K562 (cell line): ENCODE data around the gene TIMM9. TPM values are rescaled to one million over a fixed set of nuclear protein-coding genes. Genes with fewer than 3 reads are reported as not detected.

Experiments
- BCL6 ChIP-seq: fragments of 250-450 bp; sonication (Bioruptor Pico); IDR thresholded peaks from 2 replicates; pipeline ENCODE4 v1.4.0; 2020
- BHLHE40 ChIP-seq: IDR thresholded peaks from 2 replicates; pipeline ENCODE4 v1.6.1; 2011; ENCODE audit warnings: low read length, improper control_type of control experiment
- ERF ChIP-seq: fragments of 450-650 bp; formaldehyde crosslinking; IDR thresholded peaks from 2 replicates; pipeline ENCODE4 v1.4.0; 2020; ENCODE audit warnings: mild to moderate bottlenecking, mixed read lengths
- FOXA1 ChIP-seq: fragments of 450-650 bp; IDR thresholded peaks from 2 replicates; pipeline ENCODE4 v1.6.1; 2016; ENCODE audit warnings: mild to moderate bottlenecking, borderline replicate concordance
- JUND ChIP-seq, 2 experiments: IDR thresholded peaks; 2 replicates in 1 of 2; 3 replicates in 1 of 2; pipeline ENCODE4 v1.6.1; 2011; ENCODE audit warnings: borderline replicate concordance in 2 of 2, low read depth in 2 of 2, low read length in 2 of 2, improper control_type of control experiment in 1 of 2, missing biosample characterization in 1 of 2, missing genetic modification characterization in 1 of 2, missing genetic modification reagents in 1 of 2
- MCM7 ChIP-seq, 2 experiments: fragments of 450-650 bp; IDR thresholded peaks; 2 replicates each; pipeline ENCODE4 v1.6.1; 2016 to 2018
- NFYB ChIP-seq: IDR thresholded peaks from 2 replicates; pipeline ENCODE4 v1.6.1; 2011; ENCODE audit warnings: mild to moderate bottlenecking, moderate library complexity; ENCODE audit not compliant: insufficient read length; ENCODE audit errors: extremely low read depth
- NR2F6 ChIP-seq: fragments of 450-650 bp; formaldehyde crosslinking; IDR thresholded peaks from 2 replicates; pipeline ENCODE4 v1.4.0; 2020; ENCODE audit warnings: mild to moderate bottlenecking
- RBFOX2 ChIP-seq: fragments of 200-400 bp; formaldehyde crosslinking; IDR thresholded peaks from 2 replicates; pipeline ENCODE4 v1.6.1; 2017; ENCODE audit warnings: low read depth, mild to moderate bottlenecking, low read length, moderate library complexity
- SUPT5H ChIP-seq: fragments of 450-650 bp; IDR thresholded peaks from 2 replicates; pipeline ENCODE4 v1.6.1; 2016
- ZFX ChIP-seq: sonication (generic); formaldehyde crosslinking; IDR thresholded peaks from 2 replicates; pipeline ENCODE4 v1.8.0; 2022; ENCODE audit warnings: mild to moderate bottlenecking, missing genetic modification reagents, moderate library complexity
- ZNF12 ChIP-seq: sonication (generic); formaldehyde crosslinking; IDR thresholded peaks from 2 replicates; pipeline ENCODE4 v1.4.0; 2020; ENCODE audit warnings: mild to moderate bottlenecking, missing genetic modification reagents
- ZNF165 ChIP-seq: fragments of 250-450 bp; sonication (Bioruptor Pico); IDR thresholded peaks from 2 replicates; pipeline ENCODE4 v1.4.0; 2020; ENCODE audit warnings: borderline replicate concordance
- polyA plus RNA-seq, 8 experiments: library from polyadenylated mRNA; depleted of rRNA in 4 of 8; stranded (reverse) in 5 of 8; unstranded in 3 of 8; fragments of >200 nt; fragmentation: Nextera tagmentation in 2 of 8; fragmentation: Illumina TruSeq in 1 of 8; extraction: Ambion mirVana in 2 of 8; extraction: Trizol in 1 of 8; gene quantifications; 2 replicates each; pipeline versions ENCODE4 v1.2.1 to v1.2.3, GENCODE V29; 2011 to 2014; ENCODE audit warnings: inconsistent platforms in 1 of 8, missing spikeins in 1 of 8
- total RNA-seq, 7 experiments: library from RNA; depleted of rRNA in 6 of 7; stranded (reverse); fragments of >200 nt in 6 of 7; fragmentation: Illumina TruSeq in 2 of 7; extraction: Trizol in 2 of 7; gene quantifications; 2 replicates each; pipeline versions ENCODE4 v1.2.1 to v1.2.3, GENCODE V29; 2011 to 2021; ENCODE audit warnings: low replicate concordance in 1 of 7
- TF ChIP-seq, protein P1 (sequence below), 2 experiments: fragments of 200-800 bp in 1 of 2; sonication (Bioruptor generic) in 1 of 2; sonication (generic) in 1 of 2; formaldehyde crosslinking in 1 of 2; IDR thresholded peaks in 1 of 2; conservative IDR thresholded peaks in 1 of 2; 2 replicates each; pipeline versions ENCODE4 v1.5.0 to v1.6.1; 2016 to 2020; ENCODE audit warnings: missing compliant biosample characterization in 1 of 2, missing genetic modification characterization in 1 of 2, missing genetic modification reagents in 1 of 2
- TF ChIP-seq, protein P2 (sequence below): sonication (generic); formaldehyde crosslinking; IDR thresholded peaks from 2 replicates; pipeline ENCODE4 v1.8.0; 2022; ENCODE audit warnings: mild to moderate bottlenecking, missing genetic modification reagents, borderline replicate concordance
- TF ChIP-seq, protein P3 (sequence below): sonication (generic); formaldehyde crosslinking; IDR thresholded peaks from 2 replicates; pipeline ENCODE4 v1.8.0; 2022; ENCODE audit warnings: mild to moderate bottlenecking, missing genetic modification reagents

TIMM9 gene
- total and polyA plus RNA-seq, 9 of the 15 experiments (the other 6 are each of a cell fraction or from before 2014, with no cell fraction given): 28.0 to 101 (median 54.3) TPM

GRCh38 chr14:58426670-58427280, 556 bp downstream of the TIMM9 start (continued):
- TF ChIP-seq NR2F6 (CRISPR knock-in tag) (no peak), ZNF12 (CRISPR knock-in tag) (0 out of 2 replicates have a peak, but pooled peaks have one; percentile 22), RBFOX2 (peak; percentile 84), BCL6 (CRISPR knock-in tag) (no peak), MCM7 (IDR thresholded peaks at IDR 0.05) (no peak), FOXA1 (no peak), BHLHE40 (no peak), ERF (0 out of 2 replicates have a peak, but pooled peaks have one; percentile 22), ZNF165 (CRISPR knock-in tag) (no peak), ZFX (CRISPR knock-in tag) (peak; percentile 50), JUND (IDR thresholded peaks at IDR 0.05; ENCODE audit: borderline replicate concordance, low read depth, low read length) (0 out of 2 replicates have a peak, but pooled peaks have one; percentile 2), JUND (tag; IDR thresholded peaks at IDR 0.05; ENCODE audit: borderline replicate concordance, low read depth, low read length) (no peak), NFYB (no peak), SUPT5H (no peak; the same call in 1 of the 2 replicates)
- TF ChIP-seq, protein P1, sequence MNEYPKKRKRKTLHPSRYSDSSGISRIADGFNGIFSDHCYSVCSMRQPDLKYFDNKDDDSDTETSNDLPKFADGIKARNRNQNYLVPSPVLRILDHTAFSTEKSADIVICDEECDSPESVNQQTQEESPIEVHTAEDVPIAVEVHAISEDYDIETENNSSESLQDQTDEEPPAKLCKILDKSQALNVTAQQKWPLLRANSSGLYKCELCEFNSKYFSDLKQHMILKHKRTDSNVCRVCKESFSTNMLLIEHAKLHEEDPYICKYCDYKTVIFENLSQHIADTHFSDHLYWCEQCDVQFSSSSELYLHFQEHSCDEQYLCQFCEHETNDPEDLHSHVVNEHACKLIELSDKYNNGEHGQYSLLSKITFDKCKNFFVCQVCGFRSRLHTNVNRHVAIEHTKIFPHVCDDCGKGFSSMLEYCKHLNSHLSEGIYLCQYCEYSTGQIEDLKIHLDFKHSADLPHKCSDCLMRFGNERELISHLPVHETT (CRISPR knock-in tag; conservative IDR thresholded peaks at IDR 0.05 in 1 of 2, IDR thresholded peaks at IDR 0.05 in 1 of 2): peak in 1 of 2 experiments; percentile 40; a peak in 1 of 4 replicates
- TF ChIP-seq, protein P2, sequence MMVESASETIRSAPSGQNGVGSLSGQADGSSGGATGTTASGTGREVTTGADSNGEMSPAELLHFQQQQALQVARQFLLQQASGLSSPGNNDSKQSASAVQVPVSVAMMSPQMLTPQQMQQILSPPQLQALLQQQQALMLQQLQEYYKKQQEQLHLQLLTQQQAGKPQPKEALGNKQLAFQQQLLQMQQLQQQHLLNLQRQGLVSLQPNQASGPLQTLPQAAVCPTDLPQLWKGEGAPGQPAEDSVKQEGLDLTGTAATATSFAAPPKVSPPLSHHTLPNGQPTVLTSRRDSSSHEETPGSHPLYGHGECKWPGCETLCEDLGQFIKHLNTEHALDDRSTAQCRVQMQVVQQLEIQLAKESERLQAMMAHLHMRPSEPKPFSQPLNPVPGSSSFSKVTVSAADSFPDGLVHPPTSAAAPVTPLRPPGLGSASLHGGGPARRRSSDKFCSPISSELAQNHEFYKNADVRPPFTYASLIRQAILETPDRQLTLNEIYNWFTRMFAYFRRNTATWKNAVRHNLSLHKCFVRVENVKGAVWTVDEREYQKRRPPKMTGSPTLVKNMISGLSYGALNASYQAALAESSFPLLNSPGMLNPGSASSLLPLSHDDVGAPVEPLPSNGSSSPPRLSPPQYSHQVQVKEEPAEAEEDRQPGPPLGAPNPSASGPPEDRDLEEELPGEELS (CRISPR knock-in tag): no peak
- TF ChIP-seq, protein P3, sequence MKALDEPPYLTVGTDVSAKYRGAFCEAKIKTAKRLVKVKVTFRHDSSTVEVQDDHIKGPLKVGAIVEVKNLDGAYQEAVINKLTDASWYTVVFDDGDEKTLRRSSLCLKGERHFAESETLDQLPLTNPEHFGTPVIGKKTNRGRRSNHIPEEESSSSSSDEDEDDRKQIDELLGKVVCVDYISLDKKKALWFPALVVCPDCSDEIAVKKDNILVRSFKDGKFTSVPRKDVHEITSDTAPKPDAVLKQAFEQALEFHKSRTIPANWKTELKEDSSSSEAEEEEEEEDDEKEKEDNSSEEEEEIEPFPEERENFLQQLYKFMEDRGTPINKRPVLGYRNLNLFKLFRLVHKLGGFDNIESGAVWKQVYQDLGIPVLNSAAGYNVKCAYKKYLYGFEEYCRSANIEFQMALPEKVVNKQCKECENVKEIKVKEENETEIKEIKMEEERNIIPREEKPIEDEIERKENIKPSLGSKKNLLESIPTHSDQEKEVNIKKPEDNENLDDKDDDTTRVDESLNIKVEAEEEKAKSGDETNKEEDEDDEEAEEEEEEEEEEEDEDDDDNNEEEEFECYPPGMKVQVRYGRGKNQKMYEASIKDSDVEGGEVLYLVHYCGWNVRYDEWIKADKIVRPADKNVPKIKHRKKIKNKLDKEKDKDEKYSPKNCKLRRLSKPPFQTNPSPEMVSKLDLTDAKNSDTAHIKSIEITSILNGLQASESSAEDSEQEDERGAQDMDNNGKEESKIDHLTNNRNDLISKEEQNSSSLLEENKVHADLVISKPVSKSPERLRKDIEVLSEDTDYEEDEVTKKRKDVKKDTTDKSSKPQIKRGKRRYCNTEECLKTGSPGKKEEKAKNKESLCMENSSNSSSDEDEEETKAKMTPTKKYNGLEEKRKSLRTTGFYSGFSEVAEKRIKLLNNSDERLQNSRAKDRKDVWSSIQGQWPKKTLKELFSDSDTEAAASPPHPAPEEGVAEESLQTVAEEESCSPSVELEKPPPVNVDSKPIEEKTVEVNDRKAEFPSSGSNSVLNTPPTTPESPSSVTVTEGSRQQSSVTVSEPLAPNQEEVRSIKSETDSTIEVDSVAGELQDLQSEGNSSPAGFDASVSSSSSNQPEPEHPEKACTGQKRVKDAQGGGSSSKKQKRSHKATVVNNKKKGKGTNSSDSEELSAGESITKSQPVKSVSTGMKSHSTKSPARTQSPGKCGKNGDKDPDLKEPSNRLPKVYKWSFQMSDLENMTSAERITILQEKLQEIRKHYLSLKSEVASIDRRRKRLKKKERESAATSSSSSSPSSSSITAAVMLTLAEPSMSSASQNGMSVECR (CRISPR knock-in tag): peak; percentile 80; the same call in 1 of the 2 replicates
